ENCODE data around the gene TRAPPC14.
A peak's percentile ranks its signal among the peaks of the same experiment; 100 is the strongest.

Gene TRAPPC14

DNA sequence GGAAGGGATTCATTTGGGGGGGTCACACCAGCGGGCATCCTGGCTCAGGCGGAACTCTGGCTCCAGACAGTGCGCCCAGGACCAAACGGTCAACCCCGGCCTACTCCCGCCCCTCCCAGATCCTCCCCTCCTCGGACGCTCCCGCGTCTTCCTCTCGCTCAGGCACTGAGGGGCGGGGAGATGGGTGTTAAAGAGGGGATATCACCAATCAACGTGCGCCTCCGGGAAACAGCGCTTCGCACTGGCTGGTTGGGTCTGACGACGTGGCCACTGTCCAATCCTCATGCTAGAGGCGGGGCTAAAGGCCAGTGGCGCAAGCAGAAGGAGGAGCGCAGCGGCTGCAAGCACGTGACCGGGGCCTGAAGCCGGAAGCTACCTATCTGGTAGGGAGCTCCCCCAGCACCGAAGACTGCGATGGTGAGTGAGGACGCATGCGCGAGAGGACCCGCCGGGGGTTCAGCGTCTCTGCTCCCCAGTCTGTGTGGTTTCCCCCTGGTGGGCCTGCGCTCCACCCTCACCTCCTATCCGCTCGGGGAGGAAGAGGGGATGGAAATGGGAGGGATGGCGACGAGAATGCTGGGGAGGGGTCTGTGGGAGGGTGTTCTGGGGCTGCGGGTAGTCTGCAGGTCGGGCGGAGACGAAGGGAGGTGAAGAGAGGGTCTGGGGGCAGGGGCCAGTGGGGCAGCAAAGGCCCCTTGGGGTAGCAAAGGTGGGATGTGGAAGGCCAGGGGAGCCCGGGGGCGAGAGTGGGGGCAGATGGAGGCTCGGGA is 9.8 kb downstream of the TRAPPC14 start, which contains the start of gene LAMTOR4 (continued):
- no peak for TF ChIP-seq ZFP41 (tag by site-specific recombination; IDR thresholded peaks at IDR 0.05; ENCODE audit: borderline replicate concordance)
- peak; percentile 35; the same call in 1 of the 2 replicates for TF ChIP-seq KLF1 (tag by site-specific recombination; IDR thresholded peaks at IDR 0.05)

GRCh38 chr7:100148225-100148558 is 10.3 kb downstream of the TRAPPC14 start:
- peaks cover 15 to 18% of the 10 kb centered on the region in 2 experiments; a peak in 2 of 3 replicates for H3K36me3 ChIP-seq (ENCODE audit: control insufficient read depth in 2 of 2, insufficient read depth in 1 of 2, low read length in 2 of 2)
- ChIA-PET CTCF (interaction anchor here (0.7 to 1.0 kb wide), 3 partner anchors 11 to 41 kb away, joined by 3 to 7 read pairs (median 3); partner anchors contain the start of gene TRAPPC14), POLR2A (interaction anchor here (0.6 to 3.5 kb wide), 23 partner anchors 8 to 281 kb away, joined by 3 to 38 read pairs (median 6); partner anchors contain the start of genes AP4M1, GAL3ST4, GPC2 and MBLAC1)
- H3K4me3 ChIP-seq (ENCODE audit: low read depth, low read length): peak overlapping the region; percentile 20
- H3K4me1 ChIP-seq (ENCODE audit: control insufficient read depth, insufficient read depth, low read length): peaks cover 10% of the 10 kb centered on the region
- H3K9me3 ChIP-seq (ENCODE audit: control insufficient read depth, insufficient read depth, low read depth, low read length): no peaks in the 10 kb centered on the region
- H3K27ac ChIP-seq (ENCODE audit: extremely low read depth, low read depth, low read length): peak overlapping the region; percentile 13; the same call in 1 of the 2 replicates
- TF ChIP-seq ZXDB (tag by site-specific recombination; IDR thresholded peaks at IDR 0.05) (peak; percentile 12; the same call in 1 of the 2 replicates), ZNF518A (tag by site-specific recombination; conservative IDR thresholded peaks at IDR 0.05; ENCODE audit: low read depth) (0 out of 2 replicates have a peak, but pooled peaks have one; percentile 16), OVOL3 (tag by site-specific recombination; IDR thresholded peaks at IDR 0.05) (0 out of 2 replicates have a peak, but pooled peaks have one; percentile 60), ZNF623 (tag by site-specific recombination; IDR thresholded peaks at IDR 0.05) (no peak), ZNF843 (tag by site-specific recombination; IDR thresholded peaks at IDR 0.05) (no peak), ZNF211 (tag by site-specific recombination; IDR thresholded peaks at IDR 0.05; ENCODE audit: low read depth) (no peak), ZBTB8A (tag by site-specific recombination; IDR thresholded peaks at IDR 0.05) (0 out of 2 replicates have a peak, but pooled peaks have one; percentile 35), ZNF280C (tag by site-specific recombination; IDR thresholded peaks at IDR 0.05) (no peak), ZBTB49 (tag by site-specific recombination; IDR thresholded peaks at IDR 0.05; ENCODE audit: low read depth) (no peak), ZNF274 (IDR thresholded peaks at IDR 0.05; ENCODE audit: low read length) (no peak), ZNF274 (tag by site-specific recombination; IDR thresholded peaks at IDR 0.05; ENCODE audit: borderline replicate concordance) (no peak), ZNF660 (tag by site-specific recombination; IDR thresholded peaks at IDR 0.05) (no peak), ZNF2 (tag by site-specific recombination; IDR thresholded peaks at IDR 0.05) (0 out of 2 replicates have a peak, but pooled peaks have one; percentile 27), KLF10 (tag by site-specific recombination; IDR thresholded peaks at IDR 0.05) (peak; percentile 30; the same call in 1 of the 2 replicates), ZNF280D (tag by site-specific recombination; IDR thresholded peaks at IDR 0.05) (no peak), SP7 (tag by site-specific recombination; IDR thresholded peaks at IDR 0.05) (0 out of 2 replicates have a peak, but pooled peaks have one; percentile 13), ZNF391 (tag by site-specific recombination; IDR thresholded peaks at IDR 0.05; ENCODE audit: borderline replicate concordance, low read depth) (peak; percentile 71; the same call in 1 of the 2 replicates), ZNF324 (tag by site-specific recombination; IDR thresholded peaks at IDR 0.05) (no peak), ZBTB7A (tag by site-specific recombination; IDR thresholded peaks at IDR 0.05; ENCODE audit: low read depth) (0 out of 2 replicates have a peak, but pooled peaks have one; percentile 19), ZNF626 (tag by site-specific recombination; IDR thresholded peaks at IDR 0.05) (no peak)

All from HEK293 (cell line).